ES-I3 (cell line): Measurements from ENCODE around the gene WASHC2A.
A peak's percentile ranks its signal among the peaks of the same experiment; 100 is the strongest.
"Not testable (repeated sequence)": the region's sequence is repeated elsewhere in the genome, so short reads cannot be mapped to it uniquely, and the experiment has no call there.

Experiments
- H3K36me3 ChIP-seq: 2 replicates; pipeline ENCODE4 v1.6.1; 2013; ENCODE audit warnings: mild to moderate bottlenecking, low read length, control low read depth, moderate library complexity; ENCODE audit not compliant: insufficient read depth
- H3K4me1 ChIP-seq: 2 replicates; pipeline ENCODE4 v1.6.1; 2013; ENCODE audit warnings: mild to moderate bottlenecking, control low read depth, low read length; ENCODE audit not compliant: insufficient read depth
- H3K9ac ChIP-seq: 2 replicates; pipeline ENCODE4 v1.6.1; 2013; ENCODE audit warnings: low read depth, mild to moderate bottlenecking, low read length, moderate library complexity
- H3K9me3 ChIP-seq: 2 replicates; pipeline ENCODE4 v1.6.1; 2013; ENCODE audit warnings: mild to moderate bottlenecking, low read length, moderate library complexity; ENCODE audit not compliant: control insufficient read depth, insufficient read depth

WASHC2A gene

GRCh38 chr10:50055494-50056292 is 12.1 kb upstream of the WASHC2A start:
- not testable (repeated sequence) for H3K9me3 ChIP-seq, H3K4me1 ChIP-seq, H3K9ac ChIP-seq, H3K36me3 ChIP-seq

- not testable (repeated sequence) for H3K9me3 ChIP-seq, H3K4me1 ChIP-seq, H3K36me3 ChIP-seq, H3K9ac ChIP-seq
These were observed 11.1 kb upstream of the WASHC2A start for GRCh38 chr10:50056654-50057053.

- not testable (repeated sequence) for H3K9ac ChIP-seq, H3K9me3 ChIP-seq, H3K4me1 ChIP-seq, H3K36me3 ChIP-seq
These were observed 9.0 kb upstream of the WASHC2A start for GRCh38 chr10:50058727-50059126.

- not testable (repeated sequence) for H3K9ac ChIP-seq, H3K9me3 ChIP-seq, H3K4me1 ChIP-seq, H3K36me3 ChIP-seq
These were observed 7.8 kb upstream of the WASHC2A start for GRCh38 chr10:50059946-50060345.

GRCh38 chr10:50061548-50061947 is 6.2 kb upstream of the WASHC2A start:
- H3K9me3 ChIP-seq, H3K9ac ChIP-seq, H3K4me1 ChIP-seq, H3K36me3 ChIP-seq: not testable (repeated sequence)

GRCh38 chr10:50063100-50063499 is 4.7 kb upstream of the WASHC2A start:
- H3K4me1 ChIP-seq = no peaks in the 10 kb centered on the region
- H3K36me3 ChIP-seq = no peaks in the 10 kb centered on the region
- no peak overlapping the region for H3K9ac ChIP-seq
- no peaks in the 10 kb centered on the region for H3K9me3 ChIP-seq

- H3K36me3 ChIP-seq, H3K4me1 ChIP-seq, H3K9me3 ChIP-seq: not testable (repeated sequence)
- peak overlapping the region; percentile 24; the same call in 1 of the 2 replicates for H3K9ac ChIP-seq
These were observed 552 bp downstream of the WASHC2A start for GRCh38 chr10:50068352-50068659.

GRCh38 chr10:50075139-50075538 is 7.4 kb downstream of the WASHC2A start:
- H3K36me3 ChIP-seq, H3K9me3 ChIP-seq, H3K9ac ChIP-seq, H3K4me1 ChIP-seq: not testable (repeated sequence)

- H3K9me3 ChIP-seq, H3K36me3 ChIP-seq, H3K4me1 ChIP-seq, H3K9ac ChIP-seq: not testable (repeated sequence)
These were observed 7.8 kb downstream of the WASHC2A start for GRCh38 chr10:50075544-50075943.

GRCh38 chr10:50091304-50091703 is 23.6 kb downstream of the WASHC2A start:
- not testable (repeated sequence) for H3K36me3 ChIP-seq, H3K9ac ChIP-seq, H3K9me3 ChIP-seq, H3K4me1 ChIP-seq

GRCh38 chr10:50092928-50093327 is 25.2 kb downstream of the WASHC2A start:
- not testable (repeated sequence) for H3K36me3 ChIP-seq, H3K9me3 ChIP-seq, H3K9ac ChIP-seq, H3K4me1 ChIP-seq

GRCh38 chr10:50094630-50095029 is 26.9 kb downstream of the WASHC2A start:
- H3K9me3 ChIP-seq, H3K9ac ChIP-seq, H3K36me3 ChIP-seq, H3K4me1 ChIP-seq: not testable (repeated sequence)

GRCh38 chr10:50095402-50095801 is 27.6 kb downstream of the WASHC2A start:
- H3K36me3 ChIP-seq = not testable (repeated sequence)

GRCh38 chr10:50096722-50097121 is 29.0 kb downstream of the WASHC2A start:
- not testable (repeated sequence) for H3K9me3 ChIP-seq, H3K9ac ChIP-seq, H3K4me1 ChIP-seq, H3K36me3 ChIP-seq

More at GRCh38 chr10:50095402-50095801, 27.6 kb downstream of the WASHC2A start:
- not testable (repeated sequence) for H3K4me1 ChIP-seq, H3K9me3 ChIP-seq, H3K9ac ChIP-seq

GRCh38 chr10:50098645-50099044 is 30.9 kb downstream of the WASHC2A start:
- H3K36me3 ChIP-seq, H3K4me1 ChIP-seq, H3K9ac ChIP-seq, H3K9me3 ChIP-seq: not testable (repeated sequence)

- H3K9me3 ChIP-seq, H3K9ac ChIP-seq, H3K4me1 ChIP-seq, H3K36me3 ChIP-seq: not testable (repeated sequence)
These were observed 33.4 kb downstream of the WASHC2A start for GRCh38 chr10:50101139-50101582.
